CD4-positive, alpha-beta T cell treated with Interleukin-1 beta for 1 hour (primary cell): ENCODE results near the gene SELENOO.
"Not testable (repeated sequence)": the region's sequence is repeated elsewhere in the genome, so short reads cannot be mapped to it uniquely, and the experiment has no call there.

Source experiments
- DNase-seq, 2 donors: peaks; one replicate each; pipeline ENCODE4 v3.0.0-alpha.2; 2020 to 2022

The SELENOO gene, protein sequence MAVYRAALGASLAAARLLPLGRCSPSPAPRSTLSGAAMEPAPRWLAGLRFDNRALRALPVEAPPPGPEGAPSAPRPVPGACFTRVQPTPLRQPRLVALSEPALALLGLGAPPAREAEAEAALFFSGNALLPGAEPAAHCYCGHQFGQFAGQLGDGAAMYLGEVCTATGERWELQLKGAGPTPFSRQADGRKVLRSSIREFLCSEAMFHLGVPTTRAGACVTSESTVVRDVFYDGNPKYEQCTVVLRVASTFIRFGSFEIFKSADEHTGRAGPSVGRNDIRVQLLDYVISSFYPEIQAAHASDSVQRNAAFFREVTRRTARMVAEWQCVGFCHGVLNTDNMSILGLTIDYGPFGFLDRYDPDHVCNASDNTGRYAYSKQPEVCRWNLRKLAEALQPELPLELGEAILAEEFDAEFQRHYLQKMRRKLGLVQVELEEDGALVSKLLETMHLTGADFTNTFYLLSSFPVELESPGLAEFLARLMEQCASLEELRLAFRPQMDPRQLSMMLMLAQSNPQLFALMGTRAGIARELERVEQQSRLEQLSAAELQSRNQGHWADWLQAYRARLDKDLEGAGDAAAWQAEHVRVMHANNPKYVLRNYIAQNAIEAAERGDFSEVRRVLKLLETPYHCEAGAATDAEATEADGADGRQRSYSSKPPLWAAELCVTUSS

DNA sequence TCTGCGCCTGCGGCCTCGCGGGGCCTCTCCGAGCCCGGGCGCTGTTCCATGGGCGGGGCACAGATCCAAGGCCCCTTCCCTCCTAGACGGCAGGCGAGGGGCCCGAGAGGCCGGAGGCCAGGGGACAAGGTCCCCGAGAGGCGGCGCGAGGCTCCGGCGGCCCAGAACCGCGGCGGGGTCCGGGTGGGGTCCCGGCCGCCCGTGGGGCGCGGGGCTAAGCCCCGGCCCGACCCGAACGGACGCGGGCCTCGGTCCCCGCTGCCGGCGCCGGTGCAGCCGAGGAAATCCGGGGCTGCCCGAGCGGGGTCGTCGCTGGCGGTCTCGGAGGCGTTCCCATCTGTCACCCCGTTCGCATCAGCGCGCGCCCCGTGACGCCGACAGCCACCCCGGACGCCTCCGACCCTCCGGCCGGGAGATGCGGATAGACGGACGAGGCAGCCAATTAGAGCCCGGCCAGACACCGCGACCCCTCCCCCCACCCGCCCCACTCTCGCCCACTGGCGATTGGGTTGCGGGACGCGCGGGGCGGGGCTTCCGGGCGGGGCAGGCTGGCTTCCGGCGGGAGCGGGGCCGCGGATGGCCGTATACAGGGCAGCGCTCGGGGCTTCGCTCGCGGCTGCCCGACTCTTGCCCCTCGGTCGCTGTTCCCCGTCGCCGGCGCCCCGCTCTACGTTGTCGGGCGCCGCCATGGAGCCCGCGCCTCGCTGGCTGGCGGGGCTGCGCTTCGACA, at the start of gene SELENOO:
Gene SELENOO (plus strand): TSS at position 551 of the 730 bp plus-strand sequence. CDS start 26 bp downstream, at position 577.
- DNase-seq: peak; percentile 92 to 93

DNA sequence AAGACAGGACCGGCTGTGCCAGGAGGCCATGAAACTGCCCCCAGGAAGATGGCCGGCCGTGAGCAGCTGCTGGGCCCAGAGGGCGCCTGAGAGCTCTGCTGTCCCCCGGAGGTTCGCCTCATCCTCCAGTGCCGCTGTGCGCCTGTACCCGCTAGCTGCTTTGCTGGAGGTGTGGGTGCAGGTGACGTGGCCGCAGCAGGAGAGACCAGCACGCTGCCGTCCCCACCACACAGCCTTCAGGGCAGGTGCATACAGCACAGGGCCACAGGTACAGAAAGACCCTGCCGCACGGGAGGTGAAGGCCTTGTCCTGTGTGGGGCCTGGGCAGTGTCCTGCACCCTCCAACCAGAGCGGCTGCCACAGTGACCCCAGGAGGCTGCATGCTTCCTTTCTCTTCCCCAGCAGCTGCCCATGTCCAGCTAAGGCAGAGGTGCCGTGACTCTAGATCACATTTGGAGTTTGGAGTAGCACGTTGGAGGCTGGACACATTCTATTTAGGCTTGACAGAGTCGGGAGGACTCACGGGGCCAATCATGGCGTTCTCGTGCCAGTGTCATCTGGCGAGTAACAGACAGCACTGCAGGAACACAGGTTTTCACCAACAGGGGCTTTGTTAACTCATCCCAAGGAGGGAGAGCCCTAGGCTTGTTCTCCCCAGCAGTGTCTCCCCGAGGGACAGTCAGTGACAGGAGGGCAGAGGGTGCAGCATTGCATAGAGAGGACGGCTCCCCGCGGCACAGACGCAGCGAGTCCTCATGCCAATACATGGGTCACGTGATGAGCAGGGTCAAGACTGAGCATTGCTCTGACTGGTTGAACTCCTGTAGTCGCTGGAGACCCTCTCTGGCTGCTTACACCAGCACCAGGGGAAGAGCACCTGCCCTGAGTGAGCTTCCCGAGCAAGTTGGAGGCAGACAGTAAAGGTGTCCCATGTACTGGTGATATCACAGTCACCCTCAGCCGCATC, 49.0 kb upstream of the SELENOO start:
- DNase-seq: no peak

DNA sequence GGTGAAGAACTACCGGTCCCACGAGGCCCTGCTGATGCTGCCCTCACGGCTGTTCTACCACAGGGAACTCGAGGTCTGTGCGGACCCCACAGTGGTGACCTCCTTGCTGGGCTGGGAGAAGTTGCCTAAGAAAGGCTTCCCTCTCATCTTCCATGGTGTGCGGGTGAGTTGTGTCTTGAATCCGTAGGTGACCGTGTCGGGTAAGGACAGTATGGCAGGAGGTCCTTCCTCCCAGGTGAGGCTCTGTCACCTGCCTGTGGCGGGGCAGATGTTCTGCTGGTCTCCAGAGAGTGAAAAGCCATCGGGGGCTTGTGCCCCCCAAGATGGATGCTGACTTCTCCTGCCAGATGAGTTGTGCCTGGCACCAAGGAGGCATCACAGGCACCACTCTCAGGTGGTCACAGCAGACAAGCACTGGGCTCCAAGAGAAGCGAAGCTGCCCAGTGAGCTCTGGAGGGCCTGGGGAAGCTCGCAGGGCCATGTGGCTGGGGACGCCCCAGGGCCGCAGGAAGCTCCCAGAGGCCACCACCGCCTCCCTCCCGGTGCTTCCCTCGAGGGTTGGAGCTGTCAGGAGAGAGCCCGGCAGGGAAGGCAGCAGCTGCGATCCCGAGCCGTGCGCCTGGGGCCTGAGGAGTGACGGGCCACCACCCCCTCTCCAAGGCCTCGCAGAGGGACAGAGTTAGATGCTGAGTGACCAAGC, 47.6 kb upstream of the SELENOO start:
- no peak for DNase-seq

DNA sequence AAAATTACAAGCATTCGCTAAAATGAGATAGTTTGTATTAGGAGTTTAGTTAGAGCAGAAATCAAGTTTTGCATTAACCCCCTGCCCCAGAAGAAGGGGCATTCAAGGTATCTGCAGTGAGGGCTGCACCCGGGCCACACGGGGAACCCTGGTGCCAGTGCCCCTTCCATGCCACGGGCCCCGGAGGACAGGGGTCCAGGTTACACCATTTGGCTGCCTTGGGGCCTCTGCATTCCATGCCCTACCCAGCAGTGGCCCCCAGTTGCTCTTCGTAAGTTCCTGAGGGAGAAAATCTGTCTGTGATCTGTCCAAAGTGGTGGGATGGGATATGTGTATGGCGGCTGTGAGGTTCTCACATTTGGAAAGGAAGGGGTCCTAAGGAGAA, 47.1 kb upstream of the SELENOO start:
- DNase-seq: no peak

DNA sequence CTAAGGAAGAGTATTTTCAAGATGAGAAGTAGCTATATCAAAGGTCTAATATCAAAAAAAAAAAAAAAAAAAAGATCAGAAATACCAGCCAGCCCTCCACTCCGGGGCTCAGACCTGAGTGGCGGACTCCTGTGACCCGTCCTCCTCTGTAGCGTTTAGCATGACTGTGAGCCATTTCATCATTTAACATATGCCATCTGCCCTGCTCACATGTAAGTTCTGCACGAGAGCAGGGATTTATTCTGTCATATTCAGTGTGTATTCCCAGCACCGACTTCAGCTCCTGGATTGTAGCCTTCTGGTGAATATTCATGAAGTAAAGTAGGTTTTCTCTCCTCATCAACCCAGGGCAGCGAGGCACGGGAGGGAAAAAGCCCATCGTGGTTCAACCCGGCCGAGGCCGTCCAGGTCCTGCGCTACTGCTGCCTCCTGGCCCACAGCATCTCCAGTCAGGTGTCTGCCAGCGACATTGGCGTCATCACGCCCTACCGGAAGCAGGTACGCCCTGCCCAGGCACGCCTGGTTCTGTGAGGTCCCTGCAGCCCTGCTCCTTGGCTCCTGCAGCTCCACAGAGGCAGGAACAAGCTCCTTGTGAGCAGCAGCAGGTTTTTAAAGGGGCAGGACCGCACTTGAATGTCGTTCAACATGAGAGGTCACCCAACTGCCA, 43.0 kb upstream of the SELENOO start:
- no peak for DNase-seq

DNA sequence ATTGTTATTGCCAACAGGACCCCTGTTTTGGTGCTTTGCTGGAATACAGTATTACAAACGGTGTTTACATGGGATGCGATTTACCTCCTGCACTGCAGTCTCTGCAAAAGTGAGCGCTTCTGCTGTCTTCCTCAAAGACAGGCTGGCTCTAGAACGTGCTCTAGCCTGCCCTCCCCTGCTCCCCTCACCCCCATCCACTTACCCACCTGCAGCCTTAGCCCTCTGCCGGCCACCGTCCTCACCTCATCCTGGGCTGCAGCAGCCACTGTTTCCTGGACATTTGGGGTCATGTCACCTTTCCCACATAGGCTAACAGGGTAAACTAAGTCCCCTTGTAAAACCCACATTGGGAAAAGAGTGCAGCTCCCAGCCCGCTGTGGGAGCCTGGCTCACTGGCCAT, 39.9 kb upstream of the SELENOO start:
- no peak for DNase-seq

DNA sequence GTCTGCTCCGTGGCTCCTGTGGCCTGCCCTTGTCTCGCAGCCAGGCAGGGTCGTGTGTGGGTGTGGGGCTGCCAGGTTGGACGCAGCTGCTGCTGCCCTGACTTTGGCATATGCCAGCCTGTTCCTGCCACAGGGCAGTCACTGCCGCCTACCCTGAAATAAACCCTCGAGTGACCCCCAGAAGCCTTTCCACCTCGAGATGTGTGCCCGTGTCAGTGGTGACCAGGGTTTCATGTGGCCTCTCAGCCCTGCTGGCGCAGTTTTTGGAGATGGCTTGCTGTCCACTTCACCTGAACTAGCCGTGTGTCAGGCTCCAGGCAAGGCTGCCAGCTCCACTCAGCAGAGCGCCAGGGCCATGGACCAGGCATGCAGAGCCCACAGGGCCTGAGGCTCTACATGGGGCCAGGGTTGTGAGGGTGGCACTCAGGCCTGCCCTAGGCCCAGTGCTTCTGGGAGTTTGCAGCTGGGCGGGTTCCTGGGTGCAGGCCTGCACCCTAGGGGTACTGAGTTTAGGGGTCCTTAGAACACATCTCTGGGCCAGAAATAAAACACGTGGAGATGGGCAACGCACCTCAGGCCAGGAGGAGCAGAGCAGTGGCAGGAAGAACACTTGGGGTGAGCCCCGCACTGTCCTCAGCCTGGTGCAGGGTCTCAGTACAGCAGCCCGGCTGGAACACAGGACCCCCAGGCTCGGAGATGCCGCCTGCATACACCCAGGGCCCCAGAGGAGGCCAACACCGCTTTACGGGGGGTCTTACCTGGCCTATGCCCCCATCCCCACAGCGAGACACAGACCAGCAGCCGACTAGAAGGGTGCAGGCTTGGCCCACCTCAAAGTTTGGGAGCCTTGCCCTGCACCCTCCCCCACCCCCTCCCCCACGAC, 39.1 kb upstream of the SELENOO start:
- DNase-seq: no peak

DNA sequence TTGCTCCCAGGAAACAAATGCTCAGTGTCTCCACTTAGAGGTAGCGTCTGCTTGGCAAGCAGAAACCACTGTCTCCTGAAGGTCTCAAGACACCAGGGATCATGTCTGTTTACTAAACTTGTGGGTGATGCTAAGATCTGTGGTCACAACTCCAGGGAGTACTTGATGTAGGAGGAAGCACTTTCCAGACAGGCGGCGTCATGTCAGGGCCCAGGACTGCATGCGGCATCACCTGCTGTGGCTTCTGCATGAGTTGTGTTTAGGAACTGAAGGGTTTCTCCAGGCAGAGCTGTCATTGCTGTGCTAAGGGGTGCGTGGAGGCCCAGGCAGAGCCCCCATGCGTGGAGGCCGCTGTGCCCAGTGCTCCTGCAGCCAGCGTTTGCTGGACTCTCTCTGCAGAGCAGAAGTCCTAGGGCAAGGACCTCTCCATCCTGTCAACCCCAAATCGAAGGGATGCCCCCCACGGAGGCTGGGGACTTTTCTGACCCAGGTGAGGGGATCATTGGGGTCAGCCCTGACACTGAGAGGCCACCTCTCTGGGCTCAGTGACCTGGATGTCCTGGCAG, 38.3 kb upstream of the SELENOO start:
- DNase-seq: no peak

DNA sequence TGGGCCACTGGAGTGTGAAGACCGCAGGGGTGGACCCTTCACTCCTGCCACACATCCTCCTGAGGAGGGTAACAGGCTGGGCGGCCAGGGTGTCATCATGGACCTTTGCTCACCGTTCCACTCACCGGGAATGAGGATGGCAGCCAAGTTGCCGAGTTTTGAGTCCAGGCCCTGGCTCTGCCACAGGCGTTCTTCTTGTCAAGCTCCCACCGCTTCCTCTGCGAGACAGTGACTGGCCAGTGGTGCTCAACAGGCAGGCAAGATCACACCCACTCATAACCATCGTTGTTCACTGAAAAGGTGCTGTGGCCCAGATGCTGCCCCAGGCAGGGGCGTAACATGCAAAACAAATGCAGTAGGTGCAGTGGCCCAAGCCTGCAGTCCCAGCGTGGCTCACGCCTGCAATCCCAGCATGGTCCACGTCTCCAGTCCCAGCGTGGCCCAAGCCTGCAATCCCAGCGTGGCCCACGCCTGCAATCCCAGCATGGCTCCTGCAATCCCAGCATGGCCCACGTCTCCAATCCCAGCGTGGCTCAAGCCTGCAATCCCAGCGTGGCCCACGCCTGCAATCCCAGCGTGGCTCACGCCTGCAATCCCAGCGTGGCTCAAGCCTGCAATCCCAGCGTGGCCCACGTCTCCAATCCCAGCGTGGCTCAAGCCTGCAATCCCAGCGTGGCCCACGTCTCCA, 35.2 kb upstream of the SELENOO start:
- no peak for DNase-seq

DNA sequence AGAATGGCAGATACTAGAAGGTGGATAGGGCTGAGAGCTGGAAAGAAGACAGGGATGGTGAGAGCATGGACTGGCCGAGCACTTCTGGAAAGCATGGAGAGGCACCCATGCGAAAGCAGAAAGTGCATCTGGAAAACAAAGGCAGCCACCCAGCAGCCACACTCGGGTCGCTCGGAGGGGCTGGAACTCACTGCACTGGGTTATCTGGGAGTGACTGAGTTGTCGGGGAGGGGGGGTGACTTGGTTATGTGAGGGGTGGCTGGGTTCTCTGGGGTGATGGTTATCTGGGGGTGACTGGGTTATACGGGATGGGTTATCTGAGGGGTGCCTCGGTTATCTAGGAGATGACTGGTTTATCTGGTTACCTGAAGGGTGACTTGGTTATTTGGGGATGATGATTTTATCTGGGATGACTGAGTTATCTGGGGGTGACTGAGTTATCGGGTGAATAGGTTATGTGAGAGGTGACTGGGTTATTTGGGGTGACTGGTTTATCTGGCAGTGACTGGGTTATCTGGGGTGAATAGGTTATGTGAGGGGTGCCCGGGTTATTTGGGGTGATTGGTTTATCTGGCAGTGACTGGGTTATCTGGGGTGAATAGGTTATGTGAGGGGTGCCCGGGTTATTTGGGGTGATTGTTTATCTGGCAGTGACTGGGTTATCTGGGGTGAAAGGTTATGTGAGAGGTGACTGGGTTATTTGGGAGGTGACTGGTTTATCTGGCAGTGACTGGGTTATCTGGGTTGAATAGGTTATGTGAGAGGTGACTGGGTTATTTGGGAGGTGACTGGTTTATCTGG, 32.9 kb upstream of the SELENOO start:
- DNase-seq: no peak

DNA sequence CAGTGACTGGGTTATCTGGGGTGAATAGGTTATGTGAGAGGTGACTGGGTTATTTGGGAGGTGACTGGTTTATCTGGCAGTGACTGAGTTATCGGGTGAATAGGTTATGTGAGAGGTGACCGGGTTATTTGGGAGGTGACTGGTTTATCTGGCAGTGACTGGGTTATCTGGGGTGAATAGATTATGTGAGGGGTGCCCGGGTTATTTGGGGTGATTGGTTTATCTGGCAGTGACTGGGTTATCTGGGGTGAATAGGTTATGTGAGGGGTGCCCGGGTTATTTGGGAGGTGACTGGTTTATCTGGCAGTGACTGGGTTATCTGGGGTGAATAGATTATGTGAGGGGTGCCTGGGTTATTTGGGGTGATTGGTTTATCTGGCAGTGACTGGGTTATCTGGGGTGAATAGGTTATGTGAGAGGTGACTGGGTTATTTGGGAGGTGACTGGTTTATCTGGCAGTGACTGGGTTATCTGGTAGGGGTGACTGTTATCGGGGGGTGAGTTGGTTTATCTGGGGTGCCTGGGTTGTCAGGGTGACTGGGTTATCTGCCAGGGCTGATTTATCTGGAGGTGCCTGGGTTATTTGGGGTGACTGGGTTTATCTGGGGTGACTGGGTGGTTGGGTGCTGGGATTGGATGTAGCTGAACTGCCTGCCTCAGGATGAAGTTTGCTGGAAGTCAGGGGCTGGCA, 32.2 kb upstream of the SELENOO start:
- not testable (repeated sequence) for DNase-seq

DNA sequence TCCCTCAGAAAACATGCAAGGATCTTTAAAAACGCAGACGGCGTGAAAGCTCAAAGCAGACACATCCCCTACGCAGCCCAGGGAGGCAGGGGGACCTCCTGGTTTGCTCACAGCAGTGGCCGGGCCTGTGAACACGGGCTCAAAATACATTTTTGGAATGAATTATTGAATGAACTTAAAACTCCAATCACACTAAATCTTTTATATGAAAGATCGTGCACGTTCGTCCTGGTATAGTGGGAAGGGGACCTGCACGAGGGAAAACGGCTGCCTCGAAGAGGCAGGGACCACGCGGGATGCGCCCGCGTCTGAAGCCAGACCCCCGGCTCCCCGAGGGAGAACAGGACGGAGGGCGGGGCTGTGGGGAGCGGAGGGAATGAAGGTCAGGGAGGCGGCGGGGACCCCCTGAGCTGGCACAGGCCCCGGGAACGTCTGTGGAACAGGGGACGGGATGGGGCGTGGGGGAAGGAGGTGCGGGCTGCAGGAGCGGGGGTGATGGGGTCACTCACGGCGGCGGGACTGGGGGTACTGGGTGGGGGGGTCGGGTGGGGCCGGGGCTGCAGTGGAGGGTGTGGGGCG, 31.5 kb upstream of the SELENOO start:
- DNase-seq: no peak

DNA sequence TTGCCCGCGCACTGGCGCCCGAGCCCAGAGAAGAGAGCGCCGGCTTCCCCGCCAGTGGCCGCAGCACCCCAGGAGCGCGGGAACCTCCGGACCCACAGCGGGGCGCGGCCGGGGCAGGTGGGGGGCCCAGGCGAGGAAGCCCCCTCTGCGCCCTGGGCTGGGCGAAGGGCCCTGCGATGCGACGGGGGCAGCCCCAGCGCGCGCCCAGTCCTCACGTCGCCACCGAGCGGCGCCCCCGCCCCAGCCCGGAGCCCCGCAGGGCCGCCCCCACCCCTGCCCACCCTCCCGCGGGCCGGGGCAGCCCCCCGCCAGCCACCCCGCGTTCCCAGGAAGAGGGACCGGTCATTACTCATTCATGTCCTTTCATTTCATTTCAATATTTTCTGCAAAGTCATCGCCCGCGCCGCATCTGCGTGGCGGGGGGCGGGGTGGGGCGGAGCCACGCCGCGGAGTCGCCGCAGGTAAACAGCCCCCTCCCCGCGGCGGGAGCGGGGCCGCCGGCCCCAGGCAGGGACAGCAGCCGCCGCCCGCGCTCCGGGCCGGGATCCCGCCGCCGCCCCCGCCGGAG, 31.0 kb upstream of the SELENOO start:
- DNase-seq: peak; percentile 22 to 37

DNA sequence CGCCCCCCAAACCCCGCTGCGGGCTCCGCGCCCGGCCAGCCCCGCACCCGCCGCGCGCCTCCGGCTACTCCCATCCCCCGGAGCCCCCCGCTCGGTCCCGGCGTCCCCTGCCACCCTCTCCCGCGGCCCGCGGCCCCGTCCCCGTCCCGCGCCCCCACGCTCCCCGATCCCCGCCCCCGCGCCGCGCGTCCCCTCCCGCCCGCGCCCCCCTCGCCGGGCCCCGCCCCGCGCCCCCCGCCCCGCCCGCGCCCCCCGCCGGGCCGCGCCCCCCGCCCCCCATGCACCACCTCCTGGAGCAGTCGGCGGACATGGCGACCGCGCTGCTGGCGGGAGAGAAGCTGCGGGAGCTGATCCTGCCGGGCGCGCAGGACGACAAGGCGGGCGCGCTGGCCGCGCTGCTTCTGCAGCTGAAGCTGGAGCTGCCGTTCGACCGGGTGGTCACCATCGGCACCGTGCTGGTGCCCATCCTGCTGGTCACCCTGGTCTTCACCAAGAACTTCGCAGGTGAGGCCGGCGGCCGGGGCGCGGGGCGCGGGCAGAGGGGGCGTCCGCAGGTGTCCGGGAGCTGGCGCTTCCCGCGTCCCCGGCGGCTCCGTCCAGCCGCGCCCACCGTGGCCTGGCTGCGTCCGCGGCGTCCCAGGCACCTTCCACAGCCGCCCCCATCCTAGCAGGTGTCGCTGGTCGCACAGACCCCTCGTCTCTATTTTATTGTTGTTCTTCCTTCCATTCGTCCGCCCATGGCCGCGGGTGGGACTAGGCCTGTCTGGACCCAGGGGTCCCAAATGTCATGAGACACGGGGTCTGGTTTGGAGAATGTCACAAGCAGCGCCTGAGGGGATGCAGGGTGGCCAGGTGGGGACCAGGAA, 30.1 kb upstream of the SELENOO start, which contains the start of gene PANX2:
Gene PANX2 (plus strand): TSS at position 279 of the 866 bp plus-strand sequence. CDS start 0 bp downstream, at position 279.
- no peak for DNase-seq

DNA sequence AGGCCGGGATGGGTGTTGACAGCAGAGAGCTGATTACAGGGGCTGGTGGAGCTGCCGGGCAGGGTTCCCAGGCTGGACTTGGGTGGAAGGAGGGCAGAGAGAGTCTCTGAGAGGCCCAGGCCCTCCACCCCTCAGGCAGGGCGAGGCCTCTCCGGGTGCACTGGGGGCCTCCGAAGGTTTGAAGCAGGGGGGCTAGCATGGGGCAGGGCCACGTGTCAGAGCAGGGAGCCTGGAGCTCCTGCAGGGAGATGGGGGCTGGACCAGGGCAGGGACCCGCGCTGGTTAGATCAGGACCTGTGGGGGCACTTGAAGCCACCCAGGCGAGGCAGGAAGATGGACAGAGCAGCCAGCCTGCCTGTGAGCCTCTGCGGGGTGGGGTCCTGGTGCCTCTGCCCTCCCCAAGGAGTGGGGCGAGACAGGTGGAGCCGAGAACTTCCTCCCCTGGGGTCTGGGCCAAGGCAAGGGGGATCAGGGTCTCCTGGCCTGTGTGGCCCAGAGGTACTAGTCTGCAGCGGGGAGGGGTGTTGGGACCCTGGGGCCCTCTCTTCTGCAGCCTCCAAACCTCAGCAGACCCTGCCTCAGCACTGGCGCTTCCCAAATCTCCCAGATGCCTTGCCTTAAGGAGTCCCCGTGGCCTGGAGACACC, 29.4 kb upstream of the SELENOO start:
- DNase-seq: no peak
